ENCODE data around the gene ATP6V1B1.

The ATP6V1B1 gene

DNA sequence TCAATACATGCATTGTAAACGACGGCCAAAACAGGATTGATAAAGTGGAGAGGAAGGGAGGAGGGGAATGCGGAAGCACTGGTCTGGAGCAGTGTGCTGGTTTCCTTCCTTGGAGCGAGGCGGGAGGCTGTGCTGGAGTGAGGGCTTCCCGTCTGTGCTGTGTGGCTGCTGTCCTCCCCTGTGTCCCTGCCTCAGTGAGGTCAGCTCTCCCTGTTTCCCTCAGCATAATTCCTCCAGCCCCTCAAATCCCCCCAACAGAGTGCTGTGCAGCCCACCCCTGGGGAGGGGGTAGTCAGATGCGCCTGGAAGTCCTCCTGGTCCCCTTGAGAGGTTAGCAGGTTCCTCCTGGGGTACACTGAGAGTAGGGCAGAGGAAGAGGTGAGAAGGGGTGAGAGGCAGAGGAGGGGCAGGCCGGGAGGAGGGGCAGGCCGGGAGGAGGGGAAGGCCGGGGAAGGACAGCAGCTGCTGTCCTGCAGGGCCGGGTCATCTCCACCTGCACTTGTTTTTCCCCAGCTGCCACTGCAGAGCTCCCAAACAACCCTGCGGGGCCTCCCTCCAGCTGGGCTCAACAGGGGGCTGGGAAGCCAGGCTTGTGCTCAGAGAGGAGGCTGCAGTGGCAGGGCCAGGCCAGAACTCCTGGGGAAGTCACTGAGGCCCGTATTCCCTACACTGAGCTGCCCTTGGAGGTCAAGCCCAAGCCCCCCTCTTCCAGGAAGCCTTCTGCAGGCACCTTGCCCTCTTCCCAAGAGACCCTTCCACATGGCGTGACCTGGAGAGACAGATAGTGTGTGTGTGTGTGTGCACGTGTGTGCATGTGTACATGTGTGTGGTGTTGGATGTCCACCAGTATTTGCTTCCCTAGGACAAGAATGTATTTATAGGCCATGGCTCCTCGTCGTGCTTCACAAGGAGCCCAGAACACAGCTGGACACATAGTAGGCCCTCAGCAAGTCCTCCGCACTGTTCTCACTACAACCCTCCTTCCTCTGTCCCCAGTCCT is 13.2 kb upstream of the ATP6V1B1 start:
- TF ChIP-seq, protein P1, sequence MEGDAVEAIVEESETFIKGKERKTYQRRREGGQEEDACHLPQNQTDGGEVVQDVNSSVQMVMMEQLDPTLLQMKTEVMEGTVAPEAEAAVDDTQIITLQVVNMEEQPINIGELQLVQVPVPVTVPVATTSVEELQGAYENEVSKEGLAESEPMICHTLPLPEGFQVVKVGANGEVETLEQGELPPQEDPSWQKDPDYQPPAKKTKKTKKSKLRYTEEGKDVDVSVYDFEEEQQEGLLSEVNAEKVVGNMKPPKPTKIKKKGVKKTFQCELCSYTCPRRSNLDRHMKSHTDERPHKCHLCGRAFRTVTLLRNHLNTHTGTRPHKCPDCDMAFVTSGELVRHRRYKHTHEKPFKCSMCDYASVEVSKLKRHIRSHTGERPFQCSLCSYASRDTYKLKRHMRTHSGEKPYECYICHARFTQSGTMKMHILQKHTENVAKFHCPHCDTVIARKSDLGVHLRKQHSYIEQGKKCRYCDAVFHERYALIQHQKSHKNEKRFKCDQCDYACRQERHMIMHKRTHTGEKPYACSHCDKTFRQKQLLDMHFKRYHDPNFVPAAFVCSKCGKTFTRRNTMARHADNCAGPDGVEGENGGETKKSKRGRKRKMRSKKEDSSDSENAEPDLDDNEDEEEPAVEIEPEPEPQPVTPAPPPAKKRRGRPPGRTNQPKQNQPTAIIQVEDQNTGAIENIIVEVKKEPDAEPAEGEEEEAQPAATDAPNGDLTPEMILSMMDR (IDR thresholded peaks at IDR 0.05; ENCODE audit: insufficient read depth, low read length, missing control alignments): no peak
- CTCF ChIA-PET: interaction anchor here (0.8 to 7.3 kb wide), 12 partner anchors 10 to 618 kb away, joined by 3 to 166 read pairs (median 14); no protein-coding TSS in a partner anchor
- no peak overlapping the region for H3K4me3 ChIP-seq (ENCODE audit: low read depth, low read length)
- POLR2A ChIA-PET: no interaction called here
- no peak for DNase-seq (ENCODE audit: low read depth, low spot score)

DNA sequence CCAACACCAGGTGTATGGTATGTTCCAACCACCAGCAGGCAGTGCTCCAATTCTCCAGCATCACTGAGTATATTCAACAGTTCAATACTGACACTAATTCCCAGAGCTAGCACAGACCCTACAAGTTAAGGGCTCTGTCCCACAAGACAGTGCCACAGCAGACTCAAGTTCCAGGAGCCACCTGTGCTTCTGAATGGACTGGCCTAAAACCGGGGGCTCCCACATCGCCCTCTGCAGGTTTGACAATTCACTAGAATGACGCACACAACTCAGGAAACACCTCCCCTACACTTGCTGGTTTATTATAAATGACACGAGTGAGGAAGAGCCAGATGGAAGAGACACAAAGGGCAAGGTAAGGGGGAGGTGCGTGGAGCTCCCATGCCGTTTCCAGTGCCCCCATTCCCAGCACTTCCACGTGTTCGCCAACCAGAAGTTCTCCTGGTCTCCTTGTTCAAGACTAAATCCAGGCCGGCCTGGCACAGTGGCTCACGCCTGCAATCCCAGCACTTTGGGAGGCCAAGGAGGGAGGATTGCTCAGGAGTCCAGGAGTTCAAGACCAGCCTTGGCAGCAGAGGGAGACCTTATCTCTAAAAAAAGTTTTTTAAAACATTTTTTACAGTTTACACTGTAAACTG is 12.2 kb upstream of the ATP6V1B1 start:
- TF ChIP-seq, protein P1 (IDR thresholded peaks at IDR 0.05; ENCODE audit: insufficient read depth, low read length, missing control alignments): no peak
- CTCF ChIA-PET: interaction anchor here (1.1 to 7.3 kb wide), 6 partner anchors 11 to 53 kb away, joined by 3 to 166 read pairs (median 13); no protein-coding TSS in a partner anchor
- POLR2A ChIA-PET: no interaction called here
- H3K4me3 ChIP-seq (ENCODE audit: low read depth, low read length): no peak overlapping the region
- DNase-seq (ENCODE audit: low read depth, low spot score): no peak

DNA sequence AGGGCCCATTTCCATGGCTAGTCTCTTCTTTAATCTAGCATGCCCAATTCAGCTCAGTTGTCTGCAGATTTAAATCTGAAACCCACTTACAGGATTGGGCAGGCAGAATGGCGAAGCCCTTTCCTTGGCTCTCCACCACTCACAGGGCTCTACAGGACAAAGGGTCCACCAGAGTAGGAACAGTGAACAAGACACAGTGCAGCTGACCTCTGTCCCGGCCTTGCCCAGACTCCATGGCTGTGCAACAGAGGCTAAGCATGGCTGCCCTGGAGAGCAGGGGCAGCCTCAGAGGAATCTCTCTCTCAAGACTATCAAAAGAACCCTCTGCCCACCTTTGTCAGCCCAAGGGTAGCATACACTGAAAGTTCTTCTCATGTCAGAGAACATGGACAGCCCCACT is 9.7 kb upstream of the ATP6V1B1 start:
- no peak for DNase-seq (ENCODE audit: low read depth, low spot score)
- CTCF ChIA-PET: interaction anchor here (1.0 to 7.3 kb wide), 4 partner anchors 18 to 55 kb away, joined by 3 to 166 read pairs (median 24); no protein-coding TSS in a partner anchor
- POLR2A ChIA-PET: no interaction called here
- no peak overlapping the region for H3K4me3 ChIP-seq (ENCODE audit: low read depth, low read length)
- TF ChIP-seq, protein P1 (IDR thresholded peaks at IDR 0.05; ENCODE audit: insufficient read depth, low read length, missing control alignments): no peak

DNA sequence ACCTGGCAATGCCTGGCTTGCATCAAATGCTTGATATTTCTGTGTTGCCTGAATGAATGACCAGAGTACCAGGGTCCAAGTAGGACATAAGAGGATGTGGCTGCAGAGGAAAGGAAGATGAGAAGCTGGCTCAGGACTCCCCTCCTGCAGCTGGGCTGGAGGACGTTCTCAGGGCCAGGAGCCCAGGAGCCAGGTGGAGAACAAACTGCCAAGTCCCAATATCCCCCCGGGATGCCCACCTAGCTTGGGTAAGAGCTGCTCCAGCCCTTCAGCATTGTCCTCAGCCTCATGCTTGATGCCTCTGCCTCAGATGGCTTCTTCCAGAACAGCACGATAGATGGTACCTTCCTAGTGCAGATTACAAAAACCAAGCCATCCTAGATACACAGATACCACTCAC is 8.6 kb upstream of the ATP6V1B1 start:
- TF ChIP-seq, protein P1 (IDR thresholded peaks at IDR 0.05; ENCODE audit: insufficient read depth, low read length, missing control alignments): no peak
- CTCF ChIA-PET: interaction anchor here (1.5 to 5.8 kb wide), 2 partner anchors 20 to 23 kb away, joined by 4 to 43 read pairs; no protein-coding TSS in a partner anchor
- POLR2A ChIA-PET: no interaction called here

DNA sequence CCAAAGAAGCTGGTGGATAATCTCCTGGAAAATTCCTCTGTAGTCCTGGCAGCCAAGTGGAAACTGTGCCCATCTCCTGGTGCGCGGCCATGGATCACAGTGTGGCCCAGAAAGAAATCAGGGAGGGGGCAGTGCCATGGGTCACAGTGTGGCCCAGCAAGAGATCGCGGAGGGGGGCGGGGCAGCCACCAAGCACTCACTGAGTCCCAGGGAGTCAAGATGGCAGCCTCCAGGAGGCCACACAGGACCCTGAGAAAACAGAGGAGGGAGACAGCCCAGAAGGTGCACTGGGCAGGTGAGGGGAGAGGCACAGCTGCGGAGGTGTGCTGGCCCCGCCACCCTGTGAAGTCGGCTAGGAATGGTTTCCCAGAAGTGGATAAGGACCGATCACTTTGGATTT is 8.1 kb upstream of the ATP6V1B1 start:
- POLR2A ChIA-PET: interaction anchor here (0.7 kb wide), 1 partner anchor 11 kb away, joined by 3 read pairs; no protein-coding TSS in a partner anchor
- no peak for DNase-seq (ENCODE audit: low read depth, low spot score)
- TF ChIP-seq, protein P1 (IDR thresholded peaks at IDR 0.05; ENCODE audit: insufficient read depth, low read length, missing control alignments): no peak
- CTCF ChIA-PET: interaction anchor here (1.5 to 5.8 kb wide), 2 partner anchors 8 to 19 kb away, joined by 9 to 43 read pairs; no protein-coding TSS in a partner anchor
- no peak overlapping the region for H3K4me3 ChIP-seq (ENCODE audit: low read depth, low read length)

More for the DNA sequence above, 8.6 kb upstream of the ATP6V1B1 start:
- no peak for DNase-seq (ENCODE audit: low read depth, low spot score)
- no peak overlapping the region for H3K4me3 ChIP-seq (ENCODE audit: low read depth, low read length)

All from AG04449 (cell line).